ENCODE data around the gene ROMO1. TPM values are rescaled to one million over a fixed set of nuclear protein-coding genes. Genes with fewer than 3 reads are reported as not detected.

Gene ROMO1
- polyA plus RNA-seq, 1 donor from 2014 or later: 514 TPM

DNA sequence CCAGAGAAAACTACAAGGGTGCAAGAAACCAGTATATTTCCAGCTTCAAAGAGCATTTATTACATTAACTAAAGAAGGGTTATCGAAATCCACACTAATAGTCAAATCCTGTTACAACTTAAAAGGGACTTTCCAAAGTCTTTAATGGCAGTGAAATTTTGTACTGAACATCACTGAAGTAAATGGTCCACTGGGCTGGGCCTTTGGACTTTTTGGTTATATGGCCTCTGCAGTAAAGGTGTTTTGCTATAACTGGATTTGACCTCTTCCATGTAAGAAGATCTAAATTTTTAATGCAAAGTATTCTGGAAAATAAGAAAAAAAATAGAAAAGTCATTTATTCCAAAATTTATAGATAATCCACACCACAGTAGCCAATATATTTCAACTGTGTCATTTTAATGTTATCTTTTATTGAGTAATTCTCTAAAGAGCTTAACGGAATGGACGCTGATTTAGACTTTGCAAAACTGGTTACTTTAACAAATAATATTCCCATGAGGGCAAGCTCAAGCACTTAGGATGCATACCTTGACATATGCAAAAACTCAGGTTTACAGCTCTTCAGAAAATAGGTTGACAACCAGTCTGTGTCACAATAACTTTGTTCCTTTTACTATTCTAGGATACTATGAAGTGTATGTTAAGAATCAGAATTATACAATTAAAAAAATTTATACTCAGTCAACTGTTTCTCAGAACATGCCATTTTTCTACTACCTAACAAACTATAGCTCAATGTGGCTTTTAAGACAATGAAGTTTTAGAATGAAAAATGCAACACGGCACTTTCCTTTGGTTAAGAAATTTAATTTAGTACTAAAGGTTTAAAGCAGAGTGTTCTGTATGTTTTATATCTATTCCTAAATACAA, 35.8 kb downstream of the ROMO1 start:
- Histone ChIP-seq H3K9me3 (ENCODE audit: low read length) (no peaks in the 10 kb centered on the region), H3K9me2 (ENCODE audit: insufficient read depth, low read length) (no peaks in the 10 kb centered on the region), H3K4me3 (ENCODE audit: low read length) (peak overlapping the region; percentile 3), H3K4me2 (ENCODE audit: low read length) (no peak overlapping the region), H4K20me1 (ENCODE audit: insufficient read depth) (peaks cover 64% of the 10 kb centered on the region), H3K79me2 (replicated peaks; ENCODE audit: insufficient read depth, low read length) (peaks cover 89% of the 10 kb centered on the region), H3K9ac (ENCODE audit: low read length) (no peak overlapping the region), H3K27ac (ENCODE audit: low read length) (no peak overlapping the region), H2AFZ (ENCODE audit: low read depth, low read length) (no peak overlapping the region), H3K27me3 (ENCODE audit: insufficient read depth, low read depth, low read length) (no peaks in the 10 kb centered on the region), H3F3A (ENCODE audit: insufficient read depth, low read length, poor library complexity, severe bottlenecking) (no peaks in the 10 kb centered on the region), H3K36me3 (ENCODE audit: insufficient read depth, low read length) (peaks cover 21% of the 10 kb centered on the region)
- TF ChIP-seq POLR2AphosphoS5 (IDR thresholded peaks at IDR 0.05) (no peak), SMC3 (conservative IDR thresholded peaks at IDR 0.05; ENCODE audit: poor library complexity) (no peak), EZH2 (IDR thresholded peaks at IDR 0.05; ENCODE audit: borderline replicate concordance, insufficient read depth, low read length, poor library complexity, severe bottlenecking) (no peak), TAF1 (IDR thresholded peaks at IDR 0.05; ENCODE audit: low read depth) (no peak), EP300 (conservative IDR thresholded peaks at IDR 0.05; ENCODE audit: poor library complexity, severe bottlenecking) (no peak), MXI1 (conservative IDR thresholded peaks at IDR 0.05; ENCODE audit: poor library complexity, severe bottlenecking) (no peak), RAD21 (conservative IDR thresholded peaks at IDR 0.05) (no peak)
- TF ChIP-seq, protein P1, sequence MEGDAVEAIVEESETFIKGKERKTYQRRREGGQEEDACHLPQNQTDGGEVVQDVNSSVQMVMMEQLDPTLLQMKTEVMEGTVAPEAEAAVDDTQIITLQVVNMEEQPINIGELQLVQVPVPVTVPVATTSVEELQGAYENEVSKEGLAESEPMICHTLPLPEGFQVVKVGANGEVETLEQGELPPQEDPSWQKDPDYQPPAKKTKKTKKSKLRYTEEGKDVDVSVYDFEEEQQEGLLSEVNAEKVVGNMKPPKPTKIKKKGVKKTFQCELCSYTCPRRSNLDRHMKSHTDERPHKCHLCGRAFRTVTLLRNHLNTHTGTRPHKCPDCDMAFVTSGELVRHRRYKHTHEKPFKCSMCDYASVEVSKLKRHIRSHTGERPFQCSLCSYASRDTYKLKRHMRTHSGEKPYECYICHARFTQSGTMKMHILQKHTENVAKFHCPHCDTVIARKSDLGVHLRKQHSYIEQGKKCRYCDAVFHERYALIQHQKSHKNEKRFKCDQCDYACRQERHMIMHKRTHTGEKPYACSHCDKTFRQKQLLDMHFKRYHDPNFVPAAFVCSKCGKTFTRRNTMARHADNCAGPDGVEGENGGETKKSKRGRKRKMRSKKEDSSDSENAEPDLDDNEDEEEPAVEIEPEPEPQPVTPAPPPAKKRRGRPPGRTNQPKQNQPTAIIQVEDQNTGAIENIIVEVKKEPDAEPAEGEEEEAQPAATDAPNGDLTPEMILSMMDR (IDR thresholded peaks at IDR 0.05; ENCODE audit: poor library complexity, severe bottlenecking): no peak
- TF ChIP-seq, protein P2, sequence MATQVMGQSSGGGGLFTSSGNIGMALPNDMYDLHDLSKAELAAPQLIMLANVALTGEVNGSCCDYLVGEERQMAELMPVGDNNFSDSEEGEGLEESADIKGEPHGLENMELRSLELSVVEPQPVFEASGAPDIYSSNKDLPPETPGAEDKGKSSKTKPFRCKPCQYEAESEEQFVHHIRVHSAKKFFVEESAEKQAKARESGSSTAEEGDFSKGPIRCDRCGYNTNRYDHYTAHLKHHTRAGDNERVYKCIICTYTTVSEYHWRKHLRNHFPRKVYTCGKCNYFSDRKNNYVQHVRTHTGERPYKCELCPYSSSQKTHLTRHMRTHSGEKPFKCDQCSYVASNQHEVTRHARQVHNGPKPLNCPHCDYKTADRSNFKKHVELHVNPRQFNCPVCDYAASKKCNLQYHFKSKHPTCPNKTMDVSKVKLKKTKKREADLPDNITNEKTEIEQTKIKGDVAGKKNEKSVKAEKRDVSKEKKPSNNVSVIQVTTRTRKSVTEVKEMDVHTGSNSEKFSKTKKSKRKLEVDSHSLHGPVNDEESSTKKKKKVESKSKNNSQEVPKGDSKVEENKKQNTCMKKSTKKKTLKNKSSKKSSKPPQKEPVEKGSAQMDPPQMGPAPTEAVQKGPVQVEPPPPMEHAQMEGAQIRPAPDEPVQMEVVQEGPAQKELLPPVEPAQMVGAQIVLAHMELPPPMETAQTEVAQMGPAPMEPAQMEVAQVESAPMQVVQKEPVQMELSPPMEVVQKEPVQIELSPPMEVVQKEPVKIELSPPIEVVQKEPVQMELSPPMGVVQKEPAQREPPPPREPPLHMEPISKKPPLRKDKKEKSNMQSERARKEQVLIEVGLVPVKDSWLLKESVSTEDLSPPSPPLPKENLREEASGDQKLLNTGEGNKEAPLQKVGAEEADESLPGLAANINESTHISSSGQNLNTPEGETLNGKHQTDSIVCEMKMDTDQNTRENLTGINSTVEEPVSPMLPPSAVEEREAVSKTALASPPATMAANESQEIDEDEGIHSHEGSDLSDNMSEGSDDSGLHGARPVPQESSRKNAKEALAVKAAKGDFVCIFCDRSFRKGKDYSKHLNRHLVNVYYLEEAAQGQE (IDR thresholded peaks at IDR 0.05; ENCODE audit: borderline replicate concordance): no peak

DNA sequence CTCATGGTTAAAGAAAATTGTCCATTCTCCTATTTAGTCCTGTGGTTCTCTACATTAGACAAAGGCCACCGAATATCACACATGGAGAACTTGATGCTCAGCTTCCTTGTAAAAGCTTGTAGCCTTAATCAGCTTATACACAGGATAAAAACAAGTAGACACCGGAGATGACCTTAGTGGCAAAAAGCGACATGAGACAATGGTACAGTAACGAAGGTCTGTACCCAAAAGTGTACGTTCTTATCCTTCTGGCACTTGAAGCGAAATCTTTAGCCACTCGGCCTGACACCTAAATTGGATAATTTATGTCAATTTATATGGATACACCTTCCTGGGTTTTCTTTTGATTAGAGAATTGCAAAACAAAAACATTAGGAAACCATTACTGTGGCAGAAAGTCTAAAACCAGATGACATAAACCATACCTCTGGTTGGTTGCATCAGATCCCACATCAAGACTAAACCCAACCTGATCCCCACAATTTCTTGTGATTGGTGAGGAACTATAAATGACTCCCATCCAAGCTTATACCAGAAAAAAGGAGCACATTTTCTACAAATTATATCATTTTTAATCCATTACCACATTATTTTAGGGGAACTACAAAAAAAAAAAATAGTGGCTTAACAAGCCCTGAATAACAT, 36.7 kb downstream of the ROMO1 start:
- TF ChIP-seq POLR2AphosphoS5 (IDR thresholded peaks at IDR 0.05): no peak
- TF ChIP-seq RAD21 (conservative IDR thresholded peaks at IDR 0.05): no peak
- no peak for TF ChIP-seq TAF1 (IDR thresholded peaks at IDR 0.05; ENCODE audit: low read depth)
- TF ChIP-seq SMC3 (conservative IDR thresholded peaks at IDR 0.05; ENCODE audit: poor library complexity): no peak
- TF ChIP-seq MXI1 (conservative IDR thresholded peaks at IDR 0.05; ENCODE audit: poor library complexity, severe bottlenecking): no peak
- TF ChIP-seq EP300 (conservative IDR thresholded peaks at IDR 0.05; ENCODE audit: poor library complexity, severe bottlenecking): no peak
- TF ChIP-seq EZH2 (IDR thresholded peaks at IDR 0.05; ENCODE audit: borderline replicate concordance, insufficient read depth, low read length, poor library complexity, severe bottlenecking): no peak
- TF ChIP-seq, protein P2 (IDR thresholded peaks at IDR 0.05; ENCODE audit: borderline replicate concordance): no peak
- TF ChIP-seq, protein P1 (IDR thresholded peaks at IDR 0.05; ENCODE audit: poor library complexity, severe bottlenecking): no peak
- no peak overlapping the region for H3K27ac ChIP-seq (ENCODE audit: low read length)
- peaks cover 61% of the 10 kb centered on the region for H4K20me1 ChIP-seq (ENCODE audit: insufficient read depth)
- no peak overlapping the region for H3K4me2 ChIP-seq (ENCODE audit: low read length)
- peaks cover 89% of the 10 kb centered on the region for H3K79me2 ChIP-seq (replicated peaks; ENCODE audit: insufficient read depth, low read length)
- H3K9me2 ChIP-seq (ENCODE audit: insufficient read depth, low read length): no peaks in the 10 kb centered on the region
- H3F3A ChIP-seq (ENCODE audit: insufficient read depth, low read length, poor library complexity, severe bottlenecking): no peaks in the 10 kb centered on the region
- no peak overlapping the region for H3K9ac ChIP-seq (ENCODE audit: low read length)
- H3K9me3 ChIP-seq (ENCODE audit: low read length): no peaks in the 10 kb centered on the region
- H3K27me3 ChIP-seq (ENCODE audit: insufficient read depth, low read depth, low read length): no peaks in the 10 kb centered on the region
- H3K36me3 ChIP-seq (ENCODE audit: insufficient read depth, low read length): peaks cover 21% of the 10 kb centered on the region
- H2AFZ ChIP-seq (ENCODE audit: low read depth, low read length): no peak overlapping the region
- H3K4me3 ChIP-seq (ENCODE audit: low read length): peak overlapping the region; percentile 2

Data from neural cell (in vitro differentiated cells).